Endodermal cell (in vitro differentiated cells): ENCODE results near the gene SLC20A1. TPM values are rescaled to one million over a fixed set of nuclear protein-coding genes. Genes with fewer than 3 reads are reported as not detected.

Source experiments
- DNase-seq: peaks from one replicate; pipeline ENCODE4 v3.0.0-alpha.2; 2017
- H3K27ac ChIP-seq: 2 replicates; pipeline ENCODE4 v1.5.1; 2013; ENCODE audit warnings: mild to moderate bottlenecking, low read depth, low read length, moderate library complexity
- H3K27me3 ChIP-seq: 2 replicates; pipeline ENCODE4 v1.6.1; 2013; ENCODE audit warnings: mild to moderate bottlenecking, low read length, moderate library complexity; ENCODE audit not compliant: insufficient read depth, control insufficient read depth, poor library complexity, severe bottlenecking
- H3K36me3 ChIP-seq: 2 replicates; pipeline ENCODE4 v1.7.0; 2013; ENCODE audit warnings: mild to moderate bottlenecking, low read length, moderate library complexity; ENCODE audit not compliant: control insufficient read depth, insufficient read depth
- H3K4me1 ChIP-seq: one replicate; pipeline ENCODE4 v1.7.0; 2013; ENCODE audit warnings: low read length; ENCODE audit not compliant: control insufficient read depth, insufficient read depth
- H3K4me3 ChIP-seq: 2 replicates; pipeline ENCODE4 v1.5.1; 2013; ENCODE audit warnings: mild to moderate bottlenecking, low read length, moderate library complexity
- H3K9ac ChIP-seq: 2 replicates; pipeline ENCODE4 v1.6.1; 2013; ENCODE audit warnings: mild to moderate bottlenecking, low read length, moderate library complexity; ENCODE audit not compliant: poor library complexity, severe bottlenecking; ENCODE audit errors: extremely low read depth
- H3K9me3 ChIP-seq: 2 replicates; pipeline ENCODE4 v1.6.1; 2013; ENCODE audit warnings: mild to moderate bottlenecking, low read length, moderate library complexity; ENCODE audit not compliant: control insufficient read depth
- H3K27ac Mint-ChIP-seq: 2 replicates; pipeline ENCODE4 v1.8.0; 2020; ENCODE audit warnings: mixed read lengths
- H3K27me3 Mint-ChIP-seq: 2 replicates; pipeline ENCODE4 v1.8.0; 2021; ENCODE audit warnings: mild to moderate bottlenecking, mixed read lengths; ENCODE audit not compliant: insufficient read depth
- H3K36me3 Mint-ChIP-seq: 2 replicates; pipeline ENCODE4 v1.8.0; 2020; ENCODE audit warnings: low read depth, mixed read lengths
- H3K4me1 Mint-ChIP-seq: 2 replicates; pipeline ENCODE4 v1.8.0; 2020; ENCODE audit warnings: mixed read lengths
- H3K4me3 Mint-ChIP-seq: 2 replicates; pipeline ENCODE4 v1.8.0; 2020; ENCODE audit warnings: mild to moderate bottlenecking, moderate library complexity, mixed read lengths
- H3K9me3 Mint-ChIP-seq: 2 replicates; pipeline ENCODE4 v1.8.0; 2020; ENCODE audit warnings: mild to moderate bottlenecking, mixed read lengths
- CTCF ChIP-seq: fragments of 200-600 bp; sonication (generic); conservative IDR thresholded peaks from 2 replicates; pipeline ENCODE4 v1.5.0; 2021; ENCODE audit warnings: antibody characterized with exemption, mild to moderate bottlenecking
- WGBS, 2 experiments: methylation state at CpG; one replicate each; pipeline versions ENCODE4 v1.1.5 to v1.1.7; 2013; ENCODE audit warnings: missing lambda C conversion rate in 2 of 2, mixed read lengths in 1 of 2; ENCODE audit not compliant: insufficient coverage in 1 of 2, insufficient read length in 1 of 2; 5-methylcytosine and 5-hydroxymethylcytosine counted together
- total RNA-seq, 2 donors: library from RNA; stranded (reverse); fragmentation: NEBNext Ultra II Directional in 1 of 2; extraction: Animal tissue kit (Norgen Biotek cat#: 25700) in 1 of 2; gene quantifications; 2 replicates in 1 of 2; 3 replicates in 1 of 2; pipeline ENCODE4 v1.2.1, GENCODE V29; 2021

Gene SLC20A1
- total RNA-seq, 2 donors from 2014 or later: 67.3 to 86.7 TPM

- Histone ChIP-seq H3K27ac (no peak overlapping the region), H3K4me3 (no peak overlapping the region), H3K27me3 (no peaks in the 10 kb centered on the region), H3K4me1 (peaks cover 11% of the 10 kb centered on the region), H3K9me3 (no peaks in the 10 kb centered on the region), H3K36me3 (no peaks in the 10 kb centered on the region), H3K9ac (no peak overlapping the region)
- no peaks in the 10 kb centered on the region for H3K9me3 Mint-ChIP-seq
- no peak overlapping the region for H3K27ac Mint-ChIP-seq
- WGBS, 2 experiments: 87% methylated on average over 2 of the region's 2 CpGs; no CpG with 5 or more reads in 1 of the 2 experiments
- no peak for TF ChIP-seq CTCF
- H3K36me3 Mint-ChIP-seq: no peaks in the 10 kb centered on the region
- no peaks in the 10 kb centered on the region for H3K27me3 Mint-ChIP-seq
- no peak overlapping the region for H3K4me3 Mint-ChIP-seq
- peaks cover 16% of the 10 kb centered on the region for H3K4me1 Mint-ChIP-seq
- no peak for DNase-seq
Measured at GRCh38 chr2:112640467-112640799, 5.3 kb upstream of the SLC20A1 start.

GRCh38 chr2:112640800-112641675 lies 4.7 kb upstream of the SLC20A1 start:
- Mint-ChIP-seq H3K27ac (no peak overlapping the region), H3K27me3 (no peaks in the 10 kb centered on the region), H3K36me3 (no peaks in the 10 kb centered on the region), H3K4me3 (no peak overlapping the region), H3K9me3 (no peaks in the 10 kb centered on the region), H3K4me1 (peaks cover 16% of the 10 kb centered on the region)
- DNase-seq: no peak
- Histone ChIP-seq H3K9me3 (no peaks in the 10 kb centered on the region), H3K27me3 (no peaks in the 10 kb centered on the region), H3K27ac (no peak overlapping the region), H3K4me3 (no peak overlapping the region), H3K4me1 (peaks cover 11% of the 10 kb centered on the region), H3K36me3 (no peaks in the 10 kb centered on the region), H3K9ac (no peak overlapping the region)
- TF ChIP-seq CTCF: no peak
- 88 to 94% methylated on average over 8 of the region's 8 CpGs for WGBS, 2 experiments

- Histone ChIP-seq H3K36me3 (no peaks in the 10 kb centered on the region), H3K4me3 (no peak overlapping the region), H3K27me3 (no peaks in the 10 kb centered on the region), H3K9me3 (no peaks in the 10 kb centered on the region), H3K27ac (no peak overlapping the region), H3K4me1 (peaks cover 11% of the 10 kb centered on the region), H3K9ac (no peak overlapping the region)
- 57 to 72% methylated on average over 2 of the region's 2 CpGs for WGBS, 2 experiments
- Mint-ChIP-seq H3K4me3 (no peak overlapping the region), H3K27me3 (no peaks in the 10 kb centered on the region), H3K4me1 (peaks cover 16% of the 10 kb centered on the region), H3K9me3 (no peaks in the 10 kb centered on the region), H3K36me3 (peaks cover under 1% of the 10 kb centered on the region), H3K27ac (no peak overlapping the region)
- DNase-seq: no peak
- no peak for TF ChIP-seq CTCF
Measured at GRCh38 chr2:112641701-112642100, 4.0 kb upstream of the SLC20A1 start.
